ENCODE data around the gene NME1.
"Not testable (repeated sequence)": the region's sequence is repeated elsewhere in the genome, so short reads cannot be mapped to it uniquely, and the experiment has no call there.

Gene NME1

DNA sequence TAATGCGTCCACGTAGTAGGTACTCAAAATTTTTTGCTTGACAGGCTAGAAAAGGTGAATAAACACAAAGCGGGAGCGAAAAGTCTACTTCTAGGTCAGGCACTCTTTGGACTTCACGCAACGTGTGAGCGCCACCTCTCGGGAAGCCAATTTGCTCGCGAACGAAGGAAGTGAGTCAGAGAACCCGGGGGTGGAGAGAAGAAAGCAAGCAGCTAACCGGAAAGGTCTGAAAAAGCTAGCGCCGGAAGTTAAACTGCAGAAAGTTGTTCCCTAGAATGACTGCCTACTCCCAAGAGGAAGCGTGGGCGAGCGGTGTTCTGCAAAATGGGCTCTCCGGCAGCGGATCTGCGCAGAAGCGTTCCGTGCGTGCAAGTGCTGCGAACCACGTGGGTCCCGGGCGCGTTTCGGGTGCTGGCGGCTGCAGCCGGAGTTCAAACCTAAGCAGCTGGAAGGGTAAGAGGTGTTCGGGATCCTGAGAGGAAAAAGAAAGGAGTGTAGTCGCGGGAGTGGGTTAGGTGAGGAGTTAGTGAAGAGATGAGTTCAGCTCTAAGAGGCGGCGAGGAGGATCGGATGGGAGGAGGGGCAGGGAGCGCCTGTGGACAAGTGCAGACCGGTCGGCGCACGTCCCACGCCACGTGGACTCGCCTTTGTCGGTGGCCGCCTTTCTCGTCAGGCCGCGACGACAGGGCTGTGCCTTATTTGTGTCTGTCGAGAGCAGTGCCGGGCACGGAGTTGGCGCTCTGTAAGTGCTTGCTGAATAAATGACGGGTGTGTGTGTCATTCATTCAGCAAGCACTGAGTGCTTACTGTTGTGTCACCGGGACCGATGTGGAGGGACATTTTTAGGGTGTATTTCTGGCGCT lies at the start of gene NME1:
Gene NME1 (plus strand): TSS at position 350 of the 863 bp plus-strand sequence. CDS start 2,096 bp downstream, outside the sequence.
- DNase-seq = peak; percentile 99

DNA sequence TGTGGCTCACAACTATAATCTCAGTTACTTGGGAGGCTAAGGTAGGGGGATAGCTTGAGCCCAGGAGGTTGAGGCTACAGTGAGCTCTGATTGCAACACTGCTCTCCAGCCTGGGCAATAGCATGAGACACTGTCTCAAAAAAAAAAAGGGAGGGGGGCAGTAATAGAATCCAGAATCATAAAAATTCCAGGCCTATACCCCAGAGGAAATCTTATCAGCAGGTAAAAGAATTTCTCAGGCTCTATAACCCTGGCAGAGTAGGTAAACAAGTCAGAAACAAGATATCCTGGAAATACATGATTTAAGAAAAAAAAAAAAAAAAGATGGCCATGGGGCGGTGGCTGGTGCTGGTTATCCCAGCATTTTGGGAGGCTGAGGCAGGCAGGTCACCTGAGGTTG lies 45.6 kb upstream of the NME1 start:
- DNase-seq = no peak

DNA sequence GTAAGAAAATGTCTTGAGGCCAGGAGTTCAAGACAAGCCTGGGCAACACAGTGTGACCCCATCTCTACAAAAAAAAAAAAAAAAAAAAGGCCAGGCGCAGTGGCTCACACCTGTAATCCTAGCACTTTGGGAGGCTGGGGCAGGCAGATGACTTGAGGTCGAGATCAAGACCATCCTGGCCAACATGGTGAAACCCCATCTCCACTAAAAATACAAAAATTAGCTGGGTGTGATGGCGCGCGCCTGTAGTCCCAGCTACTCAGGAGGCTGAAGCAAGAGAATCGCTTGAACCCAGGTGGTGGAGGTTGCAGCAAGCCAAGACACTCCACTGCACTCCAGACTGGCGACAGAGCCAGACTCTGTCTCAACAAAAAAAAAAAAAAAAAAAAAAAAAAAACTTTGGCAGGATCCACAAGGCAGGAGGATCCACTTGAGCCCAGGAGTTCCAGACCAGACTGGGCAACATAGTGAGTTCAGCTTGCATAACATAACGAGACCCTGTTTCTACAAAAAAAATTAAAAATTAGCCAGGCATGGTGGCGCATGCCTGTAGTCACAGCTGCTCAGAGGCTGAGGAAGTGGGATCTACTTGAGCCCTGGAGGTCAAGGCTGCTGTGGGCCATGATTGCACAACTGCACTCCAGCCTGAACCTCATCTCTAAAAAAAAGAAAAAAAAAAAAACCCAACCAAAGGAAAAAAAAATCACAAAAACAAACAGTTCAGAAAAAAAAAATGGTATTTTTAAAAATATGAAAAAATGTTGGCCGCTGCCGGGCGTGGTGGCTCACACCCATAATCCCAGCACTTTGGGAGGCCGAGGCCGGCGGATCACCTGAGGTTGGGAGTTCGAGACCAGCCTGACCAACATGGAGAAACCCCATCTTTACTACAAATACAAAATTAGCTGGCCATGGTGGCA lies 40.8 kb upstream of the NME1 start:
- not testable (repeated sequence) for DNase-seq

DNA sequence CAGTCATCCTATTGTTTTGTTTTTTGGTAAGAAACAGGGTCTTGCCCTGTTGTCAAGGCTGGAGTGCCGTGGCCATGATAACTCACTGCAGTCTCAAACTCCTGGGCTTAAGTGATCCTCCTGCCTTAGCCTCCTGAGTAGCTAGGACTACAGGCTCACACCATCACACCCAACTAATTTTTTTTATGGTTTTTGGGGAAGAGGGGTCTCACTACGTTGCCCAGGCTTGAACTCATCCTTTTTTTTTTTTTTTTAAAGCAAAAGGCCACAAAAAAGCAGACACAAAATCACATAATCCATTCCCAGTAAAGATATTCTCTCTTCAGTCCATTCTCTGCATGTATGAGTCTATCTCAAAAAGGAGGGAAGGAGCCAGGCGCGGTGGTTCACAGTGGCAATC lies 38.2 kb upstream of the NME1 start:
- no peak for DNase-seq

DNA sequence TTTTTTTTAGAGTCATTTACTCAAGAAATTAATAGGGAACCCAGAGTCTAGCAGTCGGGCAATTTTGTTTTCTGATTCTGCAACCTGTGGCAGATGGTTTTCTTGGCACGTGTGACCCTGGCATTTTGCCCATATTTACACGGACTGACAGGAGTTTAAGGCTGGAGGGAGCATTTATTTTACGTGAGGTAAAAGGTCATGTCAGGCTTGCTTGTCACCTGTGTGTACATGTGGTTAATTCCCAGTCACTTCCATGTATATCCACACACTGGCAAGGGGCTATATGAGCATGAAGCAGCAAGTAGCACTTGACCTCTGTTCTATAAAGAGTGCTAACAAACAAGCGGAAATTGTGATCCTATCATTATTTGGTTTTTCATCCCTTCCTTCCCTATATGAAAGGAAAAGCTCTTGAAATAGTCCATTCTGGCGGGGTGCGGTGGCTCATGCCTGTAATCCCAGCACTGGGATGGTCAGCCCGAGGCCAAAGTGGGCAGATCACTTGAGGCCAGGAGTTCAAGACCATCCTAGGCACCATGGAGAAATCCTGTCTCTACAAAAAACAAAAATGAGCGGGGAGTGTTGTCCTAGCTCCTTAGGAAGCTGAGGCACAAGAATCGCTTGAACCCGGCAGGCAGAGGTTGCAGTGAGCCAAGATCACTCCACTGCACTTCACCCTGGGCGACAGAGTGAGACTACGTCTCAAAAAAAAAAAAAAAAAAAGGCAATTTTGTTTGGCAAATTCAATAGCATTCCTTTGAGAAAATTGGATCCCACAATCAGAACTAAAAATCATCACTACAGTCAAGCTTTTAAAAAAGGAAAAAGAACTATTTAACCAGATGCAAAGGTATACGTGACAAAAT lies 34.8 kb upstream of the NME1 start:
- peak; percentile 57 for DNase-seq

DNA sequence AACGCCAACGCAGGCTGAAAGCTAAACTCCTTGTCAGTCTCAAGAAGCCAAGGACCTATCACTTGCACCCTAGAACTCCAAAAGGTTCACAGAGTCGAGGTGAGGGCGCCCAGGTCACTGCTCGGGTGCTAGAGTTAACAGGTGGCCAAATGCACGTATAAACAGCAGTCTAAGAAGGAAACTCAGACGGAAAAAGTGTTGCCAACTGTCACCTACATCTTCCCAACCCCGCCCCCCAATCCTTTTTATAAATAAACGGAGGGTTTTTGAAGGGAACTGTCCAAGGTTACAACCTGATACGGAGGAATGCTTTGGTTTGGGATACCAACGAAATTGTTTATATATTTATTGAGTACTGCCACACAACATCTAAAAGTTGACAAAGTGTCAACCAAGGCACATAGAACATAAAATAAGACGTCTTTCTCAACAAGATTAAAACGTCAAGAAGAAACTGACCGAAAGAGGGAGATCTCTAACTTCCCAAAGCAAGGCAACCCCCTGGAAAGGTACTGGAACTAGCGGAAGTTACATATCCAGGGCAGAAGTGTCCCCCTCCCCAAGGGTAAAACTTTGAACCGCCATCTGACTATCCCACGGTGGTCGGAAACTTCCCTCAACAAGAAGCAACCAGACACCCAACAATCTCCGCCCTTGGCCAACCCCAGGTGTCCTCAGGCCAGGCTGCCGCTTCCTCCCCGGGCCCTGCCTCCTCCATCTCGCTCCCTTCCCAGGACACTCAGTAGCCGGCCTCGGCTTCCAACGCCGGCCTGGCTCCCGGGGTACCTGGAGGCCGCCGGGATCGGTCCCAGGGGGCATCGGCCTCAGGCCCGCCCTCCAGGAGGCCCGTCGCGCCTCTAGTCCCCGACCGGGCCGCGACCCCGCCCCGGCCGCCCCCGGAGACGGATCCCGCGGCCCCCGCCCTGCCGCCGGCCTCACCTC lies 33.7 kb upstream of the NME1 start:
- peak; percentile 29 for DNase-seq

DNA sequence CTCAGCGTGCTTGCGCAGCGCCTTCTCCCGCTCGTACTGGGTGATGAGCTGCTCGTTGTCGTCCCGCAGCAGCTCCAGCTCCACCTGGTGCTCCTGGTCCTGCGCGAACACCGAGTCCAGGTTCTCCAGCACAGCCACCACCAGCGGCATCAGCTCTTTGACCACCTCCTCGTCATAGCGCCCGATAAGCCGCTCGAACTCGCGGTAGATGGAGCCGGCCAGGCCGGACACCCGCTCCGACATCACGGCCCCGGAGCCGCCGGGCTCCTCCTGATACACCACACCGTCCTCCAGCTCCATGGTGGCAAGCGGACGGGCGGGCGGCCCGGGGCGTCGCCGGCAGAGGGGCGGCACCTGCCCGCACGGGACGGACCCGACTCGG lies 33.0 kb upstream of the NME1 start:
- DNase-seq = no peak

DNA sequence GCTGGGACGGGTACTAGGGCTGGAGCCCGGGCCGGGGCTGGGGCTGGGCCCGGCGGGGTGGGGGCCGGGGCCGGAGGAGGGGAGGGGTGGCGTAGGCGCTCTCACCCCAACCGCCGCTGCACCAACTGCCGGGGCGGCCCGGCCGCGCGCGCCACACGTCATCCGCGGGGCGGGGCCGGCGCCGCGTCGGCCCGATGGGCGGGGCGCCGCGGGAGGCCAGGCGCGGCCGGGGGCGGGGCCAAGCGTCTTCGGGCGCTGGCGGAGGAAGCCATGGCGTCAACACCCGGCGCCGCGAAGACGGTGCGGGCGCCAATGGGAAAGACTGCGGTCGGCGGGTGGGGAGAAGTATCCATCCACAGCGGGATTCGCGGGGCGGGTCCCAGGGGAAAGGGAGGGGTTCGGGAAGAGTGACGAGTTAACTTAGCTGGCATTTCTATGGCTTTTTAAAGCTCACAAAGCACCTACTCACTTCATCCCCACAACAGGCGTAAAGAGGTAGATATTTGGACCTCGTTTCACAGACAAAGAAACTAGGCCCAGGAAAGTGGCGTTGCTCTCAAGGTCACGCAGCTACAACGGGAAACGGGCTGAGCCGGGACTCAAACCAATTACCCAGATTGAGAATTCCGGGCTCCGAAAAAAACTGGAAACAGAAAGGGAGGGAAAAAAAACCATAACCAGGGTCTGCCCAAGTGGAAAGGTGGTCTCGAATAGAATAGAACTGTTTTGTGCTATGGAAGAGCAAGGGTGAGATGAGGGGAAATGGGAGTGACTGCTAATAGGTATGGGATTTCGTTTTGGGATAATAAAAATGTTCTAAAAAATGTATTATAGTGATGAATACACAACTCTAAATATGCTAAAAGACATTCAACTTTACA lies 32.4 kb upstream of the NME1 start, which contains the start of gene SPAG9:
Gene SPAG9 (minus strand): TSS at position 130 of the 881 bp plus-strand sequence. CDS start 212 bp downstream, outside the sequence.
- peak; percentile 77 for DNase-seq

DNA sequence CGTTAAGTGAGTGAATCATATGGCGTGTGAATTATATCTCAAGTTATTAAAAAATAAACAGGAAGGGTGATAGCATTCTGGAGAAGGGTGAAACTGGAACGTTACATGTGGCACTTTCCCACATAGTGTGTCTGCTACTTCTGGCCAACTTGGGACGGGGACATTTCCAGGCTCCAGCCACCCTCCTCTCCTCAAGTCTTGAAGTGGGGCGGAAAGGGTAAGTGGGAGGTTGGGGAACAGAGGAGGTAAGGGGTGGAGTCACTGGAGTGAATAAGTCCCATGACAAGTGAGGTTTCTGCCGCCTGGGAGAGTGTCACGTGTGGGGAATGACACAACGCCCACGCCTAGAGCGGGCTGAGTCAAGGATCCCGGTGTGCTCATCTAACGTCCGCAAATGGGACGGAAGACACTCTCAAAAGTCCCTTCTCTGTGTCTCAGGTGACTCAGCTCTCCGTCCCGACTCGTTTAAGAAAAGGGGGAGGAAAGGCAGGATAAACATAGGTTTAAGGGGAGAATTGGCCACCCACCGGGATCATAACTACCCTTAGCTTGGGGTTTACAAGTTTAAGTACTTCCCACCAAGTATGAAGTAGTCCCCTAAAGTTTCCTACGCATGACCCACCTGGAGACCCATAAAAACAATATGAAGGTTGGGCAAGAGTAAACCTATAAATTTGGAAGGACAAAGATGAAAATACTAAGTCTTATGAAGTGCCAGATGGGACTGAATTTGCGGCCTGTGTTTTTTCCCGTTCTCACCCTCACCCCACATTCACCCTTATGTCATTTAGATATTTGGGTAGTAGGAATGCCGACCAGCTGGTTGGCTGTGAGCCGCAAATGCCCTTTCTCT lies 31.5 kb upstream of the NME1 start:
- DNase-seq = peak; percentile 33

DNA sequence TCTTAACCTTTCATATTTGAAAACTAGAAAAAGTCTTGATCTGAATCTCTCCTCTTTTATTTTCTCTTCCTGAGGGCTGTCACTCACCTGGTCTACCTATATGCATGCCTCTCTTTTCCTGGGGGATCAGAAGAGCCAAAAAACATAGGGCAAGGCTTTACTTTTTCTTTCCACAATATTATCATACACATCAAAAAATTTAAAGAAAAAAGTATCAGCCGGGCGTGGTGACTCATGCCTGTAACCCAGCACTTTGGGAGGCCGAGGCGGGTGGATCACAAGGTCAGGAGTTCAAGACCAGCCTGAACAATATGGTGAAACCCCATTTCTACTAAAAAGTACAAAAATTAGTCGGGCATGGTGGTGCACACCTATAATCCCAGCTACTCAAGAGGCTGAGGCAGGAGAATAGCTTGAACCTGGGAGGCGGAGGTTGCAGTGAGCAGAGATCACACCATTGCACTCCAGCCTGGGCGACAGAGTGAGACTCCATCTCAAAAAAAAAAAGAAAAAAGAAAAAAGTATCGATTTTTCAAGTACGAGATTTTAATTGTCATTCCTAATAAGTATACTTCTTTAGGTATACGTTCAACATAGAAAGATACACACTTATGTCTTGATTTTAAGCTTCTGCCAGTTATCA lies 30.8 kb upstream of the NME1 start:
- DNase-seq = not testable (repeated sequence)

DNA sequence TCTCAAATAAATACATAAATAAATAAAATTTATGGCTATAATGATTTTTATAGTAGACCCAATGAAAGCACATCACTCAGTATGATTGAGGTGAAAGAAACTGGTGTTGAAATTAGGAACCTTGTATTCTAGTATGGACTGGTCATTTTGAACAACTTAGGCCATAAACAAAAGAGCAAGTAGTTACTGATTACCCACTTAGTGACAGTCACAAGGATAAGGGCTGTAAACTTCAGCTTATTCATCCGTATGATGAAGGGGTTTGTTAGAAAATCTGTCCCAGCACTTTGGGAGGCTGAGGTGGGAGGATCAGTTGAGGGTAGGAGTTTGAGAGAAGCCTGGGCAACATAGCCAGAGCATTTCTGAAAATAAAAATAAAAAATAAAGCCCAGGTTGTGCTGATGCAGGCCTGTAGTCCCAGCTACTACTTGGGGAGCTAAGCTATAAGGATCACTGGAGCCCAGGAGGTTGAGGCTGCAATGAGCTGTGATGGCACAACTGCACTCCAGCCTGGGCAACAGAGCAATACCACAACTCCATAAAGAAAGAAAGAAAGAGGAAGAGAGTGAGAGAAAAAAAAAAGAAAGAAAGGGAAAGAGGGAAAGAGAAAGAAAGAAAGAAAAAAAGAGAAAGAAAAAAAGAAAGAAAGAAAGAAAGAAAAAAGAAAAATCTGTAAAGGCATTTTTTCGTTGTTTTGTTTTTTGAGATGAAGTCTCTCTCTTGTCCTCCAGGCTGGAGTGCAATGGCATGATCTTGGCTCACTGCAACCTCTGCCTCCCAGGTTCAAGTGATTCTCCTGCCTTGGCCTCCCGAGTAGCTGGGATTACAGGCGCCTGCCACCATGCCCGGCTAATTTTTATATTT lies 28.5 kb upstream of the NME1 start:
- DNase-seq = no peak

DNA sequence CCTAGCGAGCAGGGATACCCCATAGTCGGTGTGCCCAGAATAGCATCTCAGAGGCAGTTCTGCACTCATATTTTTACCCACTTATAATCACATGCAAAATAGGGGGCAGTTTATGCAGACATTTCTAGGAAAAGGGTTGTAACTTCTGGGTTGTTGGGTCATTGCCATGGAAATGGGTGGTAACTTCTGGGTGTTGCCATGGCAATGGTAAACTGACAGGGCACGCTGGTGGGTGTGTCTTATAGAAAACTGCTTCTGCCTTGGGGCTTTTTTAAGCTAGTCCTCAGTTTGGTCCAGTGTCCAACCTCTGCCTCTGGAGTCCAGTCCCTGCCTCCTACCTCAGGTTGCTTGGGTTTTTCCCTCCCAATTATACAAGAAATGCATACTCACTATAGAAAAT lies 25.3 kb upstream of the NME1 start:
- DNase-seq = no peak

DNA sequence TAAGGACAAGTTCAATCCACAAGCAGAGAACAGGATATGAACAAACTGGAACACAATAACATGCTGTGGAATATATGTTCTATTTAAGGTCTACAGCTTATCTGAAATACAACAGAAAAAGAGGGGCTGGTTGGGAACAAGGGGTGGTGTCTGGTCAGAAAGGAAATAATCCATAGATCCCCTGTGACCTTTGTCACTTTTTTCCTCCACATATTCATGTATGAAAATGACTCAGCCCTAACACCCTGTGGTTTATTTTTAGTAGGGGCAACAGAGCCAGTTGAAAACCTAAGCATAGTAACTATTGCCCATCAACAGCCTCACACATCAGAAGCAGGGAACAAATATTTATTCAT lies 20.4 kb upstream of the NME1 start:
- DNase-seq = no peak

DNA sequence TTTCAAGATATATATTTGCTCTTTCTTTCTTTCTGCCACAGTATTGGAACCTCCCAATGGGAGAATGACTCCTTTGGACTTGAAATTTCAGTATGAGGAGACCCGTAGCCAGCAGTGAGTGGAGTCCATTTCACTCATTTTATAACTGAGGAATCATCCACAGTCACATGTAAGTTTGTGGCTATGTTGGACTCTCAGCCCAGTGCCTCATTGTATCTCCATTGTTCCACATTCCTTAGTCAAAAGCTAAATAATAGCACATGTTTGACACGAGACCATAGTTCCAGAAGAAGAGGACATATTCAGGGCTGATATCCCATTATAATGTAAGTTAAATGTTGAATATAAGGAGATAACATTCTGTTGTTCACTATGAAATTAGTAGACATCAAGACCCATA lies 20.0 kb upstream of the NME1 start:
- no peak for DNase-seq

DNA sequence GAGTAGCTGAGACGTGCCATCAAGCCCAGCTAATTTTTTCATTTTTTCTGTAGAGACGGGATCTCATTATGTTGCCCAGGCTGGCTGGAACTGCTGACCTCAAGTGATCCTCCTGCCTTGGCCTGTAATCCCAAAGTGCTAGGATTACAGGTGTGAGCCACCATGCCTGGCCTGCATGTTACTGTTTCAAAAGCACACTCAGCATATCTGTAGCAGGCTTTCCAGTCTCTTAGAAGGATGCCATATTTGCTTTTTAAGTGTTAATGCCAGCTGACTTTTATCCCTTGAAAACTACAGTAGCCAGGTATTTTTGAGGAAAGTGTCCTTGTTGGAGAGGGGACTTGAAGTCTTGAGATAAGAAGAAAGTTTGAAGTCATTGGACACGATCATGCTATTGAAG lies 17.4 kb upstream of the NME1 start:
- no peak for DNase-seq

DNA sequence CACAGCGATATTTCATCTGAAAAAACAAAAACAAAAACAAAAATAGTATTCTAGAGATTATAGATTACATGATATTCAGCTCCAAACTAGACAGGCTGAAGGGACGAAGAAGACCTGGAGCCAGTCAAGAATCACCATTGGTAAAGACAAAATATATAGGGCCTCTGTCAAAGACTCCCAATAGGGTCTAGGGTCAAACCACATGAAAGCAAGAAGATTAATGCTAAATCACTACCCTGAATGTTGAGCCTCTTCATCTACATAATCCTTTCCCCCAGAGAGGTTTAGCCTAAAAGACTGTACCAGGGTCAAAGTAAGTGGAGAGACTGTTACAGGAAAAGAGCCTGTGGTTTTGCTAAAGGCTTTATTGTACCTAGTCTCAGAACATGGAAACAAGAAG lies 10.8 kb upstream of the NME1 start:
- DNase-seq = peak; percentile 15

DNA sequence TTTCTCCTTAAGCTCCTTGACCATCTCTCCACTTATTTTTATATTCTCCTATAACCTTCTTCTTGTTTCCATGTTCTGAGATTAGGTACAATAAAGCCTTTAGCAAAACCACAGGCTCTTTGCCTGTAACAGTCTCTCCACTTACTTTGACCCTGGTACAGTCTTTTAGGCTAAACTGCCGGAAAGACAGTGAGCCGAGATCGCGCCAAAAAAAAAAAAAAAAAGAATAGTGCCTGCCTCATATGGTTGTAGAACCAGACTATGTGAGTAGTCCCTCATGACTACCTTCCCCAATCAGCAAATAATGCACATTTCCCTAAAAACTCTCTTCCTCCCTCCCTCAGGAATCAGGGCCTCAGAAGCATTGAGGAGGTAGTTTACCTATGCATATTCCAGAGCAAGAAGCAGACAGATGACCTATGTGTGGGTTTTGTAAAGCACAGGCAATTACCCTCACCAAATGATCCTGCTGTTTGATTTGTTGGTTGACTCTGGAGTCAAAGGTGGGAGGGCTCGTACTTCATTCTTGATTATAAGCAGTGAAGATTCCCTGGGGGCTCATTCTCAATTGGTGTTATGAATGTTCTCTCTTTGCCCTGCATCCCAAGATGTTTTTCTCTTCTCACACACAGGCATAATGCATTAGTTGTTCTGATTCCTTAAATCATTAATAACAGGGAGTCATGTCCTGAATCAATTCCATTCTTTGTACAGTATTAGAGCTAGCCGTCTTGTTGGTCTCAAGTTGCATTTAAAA lies 8.9 kb upstream of the NME1 start:
- DNase-seq = no peak
